Measurements from ENCODE around the gene SHISAL2A.

- no peak for TF ChIP-seq CTCF (IDR thresholded peaks at IDR 0.05)
- no peak for TF ChIP-seq POLR2A (IDR thresholded peaks at IDR 0.05)
- TF ChIP-seq POLR2AphosphoS5 (IDR thresholded peaks at IDR 0.05), result no peak
Observed at GRCh38 chr1:52597912-52598311, 35.1 kb upstream of the SHISAL2A start.
